Fibroblast of lung (primary cell): ENCODE data around the gene NOS1AP.

Source experiments
- EZH2 ChIP-seq: IDR thresholded peaks from 2 replicates; pipeline ENCODE4 v1.5.1; 2012; ENCODE audit warnings: low read length, control low read depth, mild to moderate bottlenecking; ENCODE audit errors: missing control alignments
- TF ChIP-seq, protein P1 (sequence below), 2 donors: IDR thresholded peaks in 1 of 2; conservative IDR thresholded peaks in 1 of 2; 1 replicate in 1 of 2; 2 replicates in 1 of 2; pipeline ENCODE4 v1.5.1; 2011 to 2012; ENCODE audit warnings: low read length in 2 of 2, control low read depth in 1 of 2, inconsistent platforms in 1 of 2, low read depth in 1 of 2, mild to moderate bottlenecking in 1 of 2

DNA sequence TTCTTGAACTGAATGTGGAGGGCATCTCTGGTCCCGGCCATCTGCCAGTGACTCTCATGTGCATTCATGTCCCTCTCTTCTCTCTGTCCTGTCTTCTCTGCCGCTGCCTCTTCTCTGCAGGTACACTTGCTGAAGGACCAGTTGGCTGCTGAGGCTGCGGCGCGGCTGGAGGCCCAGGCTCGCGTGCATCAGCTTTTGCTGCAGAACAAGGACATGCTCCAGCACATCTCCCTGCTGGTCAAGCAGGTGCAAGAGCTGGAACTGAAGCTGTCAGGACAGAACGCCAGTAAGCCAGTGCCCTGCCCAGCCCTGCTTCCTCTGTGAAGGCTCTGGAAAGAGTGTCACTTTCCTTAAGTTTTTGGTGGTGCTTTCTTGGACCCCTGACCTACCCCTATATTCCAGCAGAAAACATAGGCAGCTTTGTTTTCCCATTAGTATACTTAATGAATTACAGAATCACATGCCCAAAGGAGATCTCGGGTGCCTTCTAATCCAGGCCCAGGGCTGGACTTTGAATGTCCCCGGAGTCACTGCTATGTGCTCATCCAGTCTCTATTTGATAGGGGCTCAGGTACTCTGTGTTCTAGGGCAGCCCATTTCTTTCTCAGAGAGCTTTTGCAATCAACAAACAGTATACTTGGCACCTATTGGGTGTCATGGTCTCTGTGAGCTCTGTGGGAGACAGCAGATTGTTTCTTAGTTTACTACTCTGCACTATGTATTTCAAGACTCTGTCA, 296.0 kb downstream of the NOS1AP start:
- TF ChIP-seq, protein P1, sequence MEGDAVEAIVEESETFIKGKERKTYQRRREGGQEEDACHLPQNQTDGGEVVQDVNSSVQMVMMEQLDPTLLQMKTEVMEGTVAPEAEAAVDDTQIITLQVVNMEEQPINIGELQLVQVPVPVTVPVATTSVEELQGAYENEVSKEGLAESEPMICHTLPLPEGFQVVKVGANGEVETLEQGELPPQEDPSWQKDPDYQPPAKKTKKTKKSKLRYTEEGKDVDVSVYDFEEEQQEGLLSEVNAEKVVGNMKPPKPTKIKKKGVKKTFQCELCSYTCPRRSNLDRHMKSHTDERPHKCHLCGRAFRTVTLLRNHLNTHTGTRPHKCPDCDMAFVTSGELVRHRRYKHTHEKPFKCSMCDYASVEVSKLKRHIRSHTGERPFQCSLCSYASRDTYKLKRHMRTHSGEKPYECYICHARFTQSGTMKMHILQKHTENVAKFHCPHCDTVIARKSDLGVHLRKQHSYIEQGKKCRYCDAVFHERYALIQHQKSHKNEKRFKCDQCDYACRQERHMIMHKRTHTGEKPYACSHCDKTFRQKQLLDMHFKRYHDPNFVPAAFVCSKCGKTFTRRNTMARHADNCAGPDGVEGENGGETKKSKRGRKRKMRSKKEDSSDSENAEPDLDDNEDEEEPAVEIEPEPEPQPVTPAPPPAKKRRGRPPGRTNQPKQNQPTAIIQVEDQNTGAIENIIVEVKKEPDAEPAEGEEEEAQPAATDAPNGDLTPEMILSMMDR (conservative IDR thresholded peaks at IDR 0.05 in 1 of 2, IDR thresholded peaks at IDR 0.05 in 1 of 2; ENCODE audit: low read depth in 1 of 2, low read length in 2 of 2) = no peak
- no peak for TF ChIP-seq EZH2
